ENCODE data around the gene ARHGEF6. TPM values are rescaled to one million over a fixed set of nuclear protein-coding genes. Genes with fewer than 3 reads are reported as not detected.

Gene ARHGEF6
- total RNA-seq, 1 donor from 2014 or later, result 77.9 TPM

- peaks cover 8% of the 10 kb centered on the region for H3K9me3 Mint-ChIP-seq
- H3K4me3 Mint-ChIP-seq (ENCODE audit: low read depth), result no peak overlapping the region
- no peaks in the 10 kb centered on the region for H3K27me3 Mint-ChIP-seq (ENCODE audit: low read depth)
- H3K27ac Mint-ChIP-seq, result peak overlapping the region; percentile 84
- intact Hi-C loops (cut with micrococcal nuclease), result loop anchor here (1.0 kb wide), 3 partner anchors 9 to 26 kb away; no protein-coding TSS in a partner anchor
- H3K36me3 Mint-ChIP-seq (ENCODE audit: low read depth), result peaks cover 6% of the 10 kb centered on the region
- peaks cover 67% of the 10 kb centered on the region for H3K4me1 Mint-ChIP-seq (ENCODE audit: low read depth)
- peak; percentile 51 for DNase-seq (ENCODE audit: low spot score)
Observed at GRCh38 chrX:136619899-136620505, 160.7 kb downstream of the ARHGEF6 start.

DNA sequence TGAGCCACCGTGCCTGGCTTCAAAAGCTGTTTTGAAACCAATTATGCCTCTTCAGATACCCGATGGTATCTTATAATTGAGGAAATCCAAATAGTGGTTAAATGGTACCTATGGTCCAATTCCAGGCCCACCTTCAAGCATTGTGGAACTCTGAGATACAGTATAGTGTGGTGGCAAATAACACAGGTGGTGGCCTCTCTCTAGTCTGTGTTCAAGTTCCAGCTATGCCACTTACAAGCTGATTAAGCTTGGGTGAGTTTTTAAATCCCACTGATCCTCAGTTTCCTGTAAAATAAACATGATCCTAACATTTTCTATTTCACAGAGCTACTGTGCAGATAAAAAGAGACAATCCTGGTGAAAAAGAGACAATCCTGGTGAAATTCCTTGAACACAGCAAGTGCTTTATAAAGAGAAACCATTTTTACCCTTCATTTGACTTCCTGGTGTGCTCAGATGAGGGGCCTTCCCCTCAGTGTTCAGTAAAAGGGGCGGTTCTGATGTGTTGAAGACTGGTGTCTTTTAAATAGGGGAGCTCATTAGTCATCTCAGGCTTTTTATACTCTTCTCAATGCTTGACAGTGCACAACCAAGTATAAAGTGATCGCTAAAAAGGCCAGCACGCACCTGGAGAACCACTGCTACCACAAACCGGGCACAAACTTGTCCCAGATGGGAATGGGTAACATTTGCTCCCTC, 163.6 kb downstream of the ARHGEF6 start:
- peak overlapping the region; percentile 83 for H3K27ac Mint-ChIP-seq
- DNase-seq (ENCODE audit: low spot score), result peak; percentile 27
- no peaks in the 10 kb centered on the region for H3K36me3 Mint-ChIP-seq (ENCODE audit: low read depth)
- no peak overlapping the region for H3K4me3 Mint-ChIP-seq (ENCODE audit: low read depth)
- intact Hi-C loops (cut with micrococcal nuclease), result no loop called here
- H3K4me1 Mint-ChIP-seq (ENCODE audit: low read depth), result peaks cover 51% of the 10 kb centered on the region
- H3K9me3 Mint-ChIP-seq, result no peaks in the 10 kb centered on the region
- H3K27me3 Mint-ChIP-seq (ENCODE audit: low read depth), result no peaks in the 10 kb centered on the region

Other genes with a start within 250 kb of the ARHGEF6 start
- not detected in 2 replicates for gene VGLL1, start 248.7 kb downstream of the ARHGEF6 start, total RNA-seq
- gene CD40LG, start 132.8 kb downstream of the ARHGEF6 start, total RNA-seq, result 123 and 127 TPM in 2 replicates
- gene RBMX, start 99.8 kb upstream of the ARHGEF6 start, total RNA-seq, result 287 and 311 TPM in 2 replicates

Data from activated T-helper 2 cell treated with anti-CD3 and anti-CD28 coated beads, Interferon-gamma antibody, Interleukin-2, Interleukin-4, amounts not matched to agents 10 μg/mL and 5 μg/mL and 100 μg/mL, durations not matched to agents 14 hours and 24 hours and 36 hours (primary cell).